Testis (tissue), 3 donors: Measurements from ENCODE around the gene GYS1. TPM values are rescaled to one million over a fixed set of nuclear protein-coding genes. Genes with fewer than 3 reads are reported as not detected.

Experiments used
- DNase-seq: peaks from one replicate; pipeline ENCODE4 v3.0.0-alpha.2; 2019
- H3K27ac ChIP-seq, 2 donors: fragments of 200-600 bp; sonication (generic); one replicate each; pipeline ENCODE4 v1.5.1; 2019
- H3K27me3 ChIP-seq: fragments of 200-600 bp; sonication (generic); one replicate; pipeline ENCODE4 v1.5.1; 2019
- H3K36me3 ChIP-seq: fragments of 200-600 bp; sonication (generic); one replicate; pipeline ENCODE4 v1.5.1; 2017; ENCODE audit warnings: low read depth; ENCODE audit errors: missing control alignments
- H3K4me1 ChIP-seq: fragments of 200-600 bp; sonication (generic); one replicate; pipeline ENCODE4 v1.5.1; 2019
- H3K4me3 ChIP-seq, 2 donors: fragments of 200-600 bp; sonication (generic); one replicate each; pipeline ENCODE4 v1.5.1; 2017 to 2019
- H3K9me3 ChIP-seq: fragments of 200-600 bp; sonication (generic); one replicate; pipeline ENCODE4 v1.5.1; 2017
- POLR2A ChIP-seq: fragments of 450-650 bp; IDR thresholded peaks from one replicate; pipeline ENCODE4 v1.6.1; 2017; ENCODE audit warnings: antibody characterized with exemption, mild to moderate bottlenecking, moderate library complexity
- WGBS, 2 donors: methylation state at CpG; one replicate each; pipeline ENCODE4 v1.1.5; 2018; 5-methylcytosine and 5-hydroxymethylcytosine counted together
- intact Hi-C: fragments of 100-400 bp; cut with DNase I; formaldehyde crosslinking; loops from one replicate; pipeline ENCODE4 v1.15.1; 2023; ENCODE audit warnings: low total_unique reads
- polyA plus RNA-seq: library from polyadenylated mRNA; stranded (reverse); fragments of 350-450 nt; fragmentation: Illumina TruSeq; extraction: RNeasy Lipid Tissue Mini Kit (QIAGEN cat#74804); gene quantifications from one replicate; pipeline ENCODE4 v1.2.3, GENCODE V29; 2014; ENCODE audit warnings: low read depth, low replicate concordance; ENCODE audit not compliant: insufficient read depth
- total RNA-seq, 2 donors: library from RNA; depleted of rRNA; stranded (reverse); fragments of >200 nt; gene quantifications; one replicate each; pipeline ENCODE4 v1.2.3, GENCODE V29; 2016
- TF ChIP-seq, protein P1 (sequence below), 3 experiments: fragments of 450-650 bp in 2 of 3; fragments of 200-600 bp in 1 of 3; sonication (generic) in 1 of 3; IDR thresholded peaks; one replicate each; pipeline ENCODE4 v1.5.1; 2016 to 2019; ENCODE audit warnings: antibody characterized with exemption in 3 of 3, mild to moderate bottlenecking in 2 of 3, moderate library complexity in 1 of 3

GYS1 gene
- total and polyA plus RNA-seq, 3 donors from 2014 or later: 13.8 to 23.6 (median 21.1) TPM

DNA sequence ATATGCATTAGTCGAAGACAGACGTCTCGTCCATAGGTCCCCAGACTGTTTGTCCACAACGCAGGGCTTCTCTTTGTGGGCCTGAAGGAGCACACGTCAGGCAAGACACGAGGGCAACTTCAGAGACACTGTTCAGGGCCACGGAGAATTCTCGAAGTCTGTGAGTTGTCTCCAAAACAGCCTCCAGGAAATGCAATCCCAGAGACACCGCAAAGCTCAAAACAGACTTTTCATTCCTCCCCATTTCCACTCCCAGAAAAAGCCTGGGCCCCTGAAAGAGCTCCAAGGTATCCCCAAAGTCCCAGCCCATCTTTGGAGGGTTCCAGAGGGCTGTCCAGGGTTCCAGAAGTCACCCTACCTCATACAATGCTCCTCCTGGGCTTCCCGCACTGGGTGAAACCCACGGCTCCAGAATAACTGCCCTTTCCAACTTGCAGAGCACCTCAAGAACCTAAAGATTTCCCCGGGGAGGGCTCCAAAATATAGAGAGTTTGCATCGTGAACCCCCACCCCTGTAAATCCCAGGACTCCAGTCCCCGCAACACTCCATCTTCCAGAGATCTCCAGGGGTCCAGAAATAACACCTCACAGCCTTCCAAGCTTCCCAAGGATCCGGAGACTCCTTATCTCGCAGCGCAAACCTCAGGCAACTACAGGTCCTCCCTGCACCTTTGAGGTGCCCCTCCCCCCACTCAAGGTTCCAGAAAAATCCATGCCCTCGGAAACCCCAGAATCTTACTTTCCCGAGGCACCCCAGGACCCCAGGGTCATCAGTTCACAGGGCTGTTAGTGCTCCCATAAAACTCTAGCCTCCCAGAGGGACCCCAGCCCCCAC is 28.7 kb downstream of the GYS1 start:
- Histone ChIP-seq H3K27me3 (no peaks in the 10 kb centered on the region), H3K36me3 (no peaks in the 10 kb centered on the region), H3K4me1 (peaks cover 29% of the 10 kb centered on the region), H3K27ac (peak overlapping the region; percentile 92 to 93), H3K9me3 (no peaks in the 10 kb centered on the region), H3K4me3 (peak overlapping the region; percentile 84 to 97)
- WGBS, 2 donors: 11 to 13% methylated on average over 10 to 18 of the region's 19 CpGs
- peak; percentile 49 for DNase-seq
- TF ChIP-seq POLR2A: no peak
- TF ChIP-seq, protein P1, sequence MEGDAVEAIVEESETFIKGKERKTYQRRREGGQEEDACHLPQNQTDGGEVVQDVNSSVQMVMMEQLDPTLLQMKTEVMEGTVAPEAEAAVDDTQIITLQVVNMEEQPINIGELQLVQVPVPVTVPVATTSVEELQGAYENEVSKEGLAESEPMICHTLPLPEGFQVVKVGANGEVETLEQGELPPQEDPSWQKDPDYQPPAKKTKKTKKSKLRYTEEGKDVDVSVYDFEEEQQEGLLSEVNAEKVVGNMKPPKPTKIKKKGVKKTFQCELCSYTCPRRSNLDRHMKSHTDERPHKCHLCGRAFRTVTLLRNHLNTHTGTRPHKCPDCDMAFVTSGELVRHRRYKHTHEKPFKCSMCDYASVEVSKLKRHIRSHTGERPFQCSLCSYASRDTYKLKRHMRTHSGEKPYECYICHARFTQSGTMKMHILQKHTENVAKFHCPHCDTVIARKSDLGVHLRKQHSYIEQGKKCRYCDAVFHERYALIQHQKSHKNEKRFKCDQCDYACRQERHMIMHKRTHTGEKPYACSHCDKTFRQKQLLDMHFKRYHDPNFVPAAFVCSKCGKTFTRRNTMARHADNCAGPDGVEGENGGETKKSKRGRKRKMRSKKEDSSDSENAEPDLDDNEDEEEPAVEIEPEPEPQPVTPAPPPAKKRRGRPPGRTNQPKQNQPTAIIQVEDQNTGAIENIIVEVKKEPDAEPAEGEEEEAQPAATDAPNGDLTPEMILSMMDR (IDR thresholded peaks at IDR 0.05): no peak
- intact Hi-C loops: no loop called here

DNA sequence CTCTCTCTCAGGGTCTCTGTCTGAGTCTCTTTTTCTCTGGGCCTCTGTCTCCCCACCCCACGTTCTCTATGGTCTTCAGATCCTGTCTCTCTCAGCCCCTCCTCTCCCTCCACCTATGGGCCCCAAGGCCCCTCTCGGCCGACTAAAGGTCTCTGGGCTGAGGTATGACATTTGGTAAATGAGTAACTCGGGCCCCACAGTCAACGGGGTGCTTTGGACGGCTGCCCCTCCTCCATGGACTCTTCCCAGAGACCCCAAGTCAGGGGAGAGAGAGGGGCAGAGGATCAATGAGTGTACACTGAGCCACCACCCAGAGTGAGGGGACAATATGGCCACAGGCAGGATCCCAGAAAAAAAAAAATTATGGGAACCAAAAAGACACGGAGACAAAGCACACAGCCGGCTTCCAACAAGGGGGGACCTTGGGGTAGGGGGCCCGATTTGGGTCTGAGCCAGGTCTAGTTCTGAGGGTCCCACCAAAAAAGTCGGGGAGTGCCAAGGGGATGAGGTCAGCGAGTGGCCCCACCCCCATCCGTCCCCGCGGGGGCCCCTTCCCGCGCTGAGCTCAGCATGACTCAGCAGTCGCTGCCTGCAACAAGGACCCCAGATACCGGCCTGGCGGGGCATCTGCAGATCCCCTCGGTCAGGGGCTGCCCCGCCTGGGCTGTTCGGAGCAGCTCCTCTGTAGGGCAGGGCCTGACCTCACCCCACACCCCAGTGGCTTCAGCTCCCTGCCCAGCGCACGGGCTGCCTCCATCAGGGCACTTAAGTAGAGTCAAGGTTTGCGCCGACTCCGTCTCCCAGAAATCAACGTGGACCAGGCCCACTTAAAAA is 29.5 kb downstream of the GYS1 start:
- peak overlapping the region; percentile 92 to 93 for H3K27ac ChIP-seq
- peak overlapping the region in 1 of 2 donors; percentile 97 for H3K4me3 ChIP-seq
- H3K9me3 ChIP-seq: no peaks in the 10 kb centered on the region
- H3K4me1 ChIP-seq: peaks cover 29% of the 10 kb centered on the region
- 14 to 29% methylated on average over 11 to 28 of the region's 28 CpGs for WGBS, 2 donors
- H3K36me3 ChIP-seq: no peaks in the 10 kb centered on the region
- intact Hi-C loops: no loop called here
- no peaks in the 10 kb centered on the region for H3K27me3 ChIP-seq
- peak; percentile 76 for DNase-seq
- TF ChIP-seq POLR2A: no peak
- TF ChIP-seq, protein P1 (IDR thresholded peaks at IDR 0.05): no peak

DNA sequence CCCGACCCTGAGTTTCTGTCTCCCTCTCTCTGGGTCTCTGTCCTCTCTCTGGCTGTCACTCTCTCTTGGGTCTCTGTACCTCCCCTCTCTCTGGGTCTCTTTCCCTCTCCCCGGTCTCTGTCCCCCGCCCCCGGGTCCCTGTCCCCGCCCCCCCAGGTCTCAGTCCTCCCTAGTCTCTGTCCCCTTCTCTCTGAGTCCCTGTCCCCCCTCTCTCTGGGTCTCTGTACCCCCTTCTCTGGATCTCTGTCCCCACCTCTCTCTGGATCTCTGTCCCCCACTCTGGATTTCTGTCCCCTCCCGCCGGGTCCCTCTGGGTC is 30.3 kb downstream of the GYS1 start:
- Histone ChIP-seq H3K36me3 (no peaks in the 10 kb centered on the region), H3K27me3 (no peaks in the 10 kb centered on the region), H3K27ac (peak overlapping the region; percentile 55 to 74), H3K9me3 (no peaks in the 10 kb centered on the region), H3K4me1 (peaks cover 29% of the 10 kb centered on the region), H3K4me3 (no peak overlapping the region)
- TF ChIP-seq, protein P1 (IDR thresholded peaks at IDR 0.05): no peak
- no peak for TF ChIP-seq POLR2A
- intact Hi-C loops: no loop called here
- WGBS, 2 donors: 68 to 70% methylated on average over 6 of the region's 7 CpGs
- DNase-seq: no peak

DNA sequence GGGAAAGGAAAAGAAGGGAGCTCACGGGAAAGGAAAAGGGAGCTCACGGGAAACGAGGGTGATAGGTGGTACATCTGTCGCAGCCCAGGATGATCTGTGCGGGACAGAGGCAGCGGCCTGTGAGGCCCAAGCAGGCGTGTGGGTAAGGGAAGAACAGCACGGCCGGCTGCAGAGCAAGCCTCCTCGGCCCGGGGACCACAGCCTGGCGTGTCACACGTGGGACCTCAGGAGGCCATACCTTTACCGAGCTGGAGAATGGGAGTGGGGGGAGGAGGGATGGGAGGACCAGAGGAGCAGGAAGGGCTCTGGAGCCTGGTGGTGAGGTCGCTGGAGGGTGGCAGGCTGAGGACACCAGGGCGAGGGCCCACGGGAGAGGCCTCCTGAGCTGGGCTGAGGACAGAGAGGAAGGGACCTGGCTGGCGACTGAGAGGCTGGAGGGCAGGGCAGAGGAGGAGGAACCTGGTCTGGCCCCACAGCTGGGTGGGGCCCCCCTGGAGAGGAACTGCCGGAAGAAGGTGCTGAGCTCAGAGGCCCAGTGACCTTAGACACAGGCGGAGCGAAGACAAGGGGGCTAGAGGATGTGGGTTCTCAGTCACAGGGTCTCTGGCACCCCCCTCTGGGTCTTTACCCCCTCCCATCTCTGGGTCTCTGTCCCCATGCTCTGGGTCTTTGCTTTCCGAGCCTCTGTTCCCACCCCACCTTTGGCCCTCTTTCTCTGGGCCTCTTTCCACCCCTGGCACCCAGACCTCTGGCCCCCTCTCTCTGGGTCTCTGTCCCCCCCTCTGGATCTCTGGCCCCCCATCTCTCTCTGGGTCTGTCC is 30.9 kb downstream of the GYS1 start:
- no peak overlapping the region for H3K4me3 ChIP-seq
- peak; percentile 40 for DNase-seq
- intact Hi-C loops: no loop called here
- no peaks in the 10 kb centered on the region for H3K36me3 ChIP-seq
- no peaks in the 10 kb centered on the region for H3K27me3 ChIP-seq
- peak overlapping the region; percentile 55 to 74 for H3K27ac ChIP-seq
- no peak for TF ChIP-seq POLR2A
- TF ChIP-seq, protein P1 (IDR thresholded peaks at IDR 0.05): no peak
- 70 to 75% methylated on average over 22 of the region's 22 CpGs for WGBS, 2 donors
- no peaks in the 10 kb centered on the region for H3K9me3 ChIP-seq
- peaks cover 29% of the 10 kb centered on the region for H3K4me1 ChIP-seq
